ENCODE measurements around the gene CELF2.

The CELF2 gene

GRCh38 chr10:11303361-11304170 is 285.9 kb downstream of the CELF2 start:
- no CpG with 5 or more reads among the region's 14 CpGs for WGBS (ENCODE audit: extremely low coverage, insufficient coverage, insufficient read length)
- no peak overlapping the region for H3K14ac ChIP-seq (ENCODE audit: low read length)
- no peaks in the 10 kb centered on the region for H3K4me1 ChIP-seq (ENCODE audit: control insufficient read depth in 1 of 2, insufficient read depth in 2 of 2, low read length in 2 of 2)
- no peak overlapping the region for H2BK120ac ChIP-seq (ENCODE audit: insufficient read depth, low read length, poor library complexity)
- H3K18ac ChIP-seq (ENCODE audit: low read length) = no peak overlapping the region
- no peak overlapping the region for H3K4me2 ChIP-seq (ENCODE audit: low read length)
- H2AK5ac ChIP-seq (ENCODE audit: low read length) = no peak overlapping the region
- H4K91ac ChIP-seq (ENCODE audit: low read depth, low read length) = no peak overlapping the region
- H2BK12ac ChIP-seq (ENCODE audit: low read length) = no peak overlapping the region
- no peak for DNase-seq
- no peaks in the 10 kb centered on the region for H3K36me3 ChIP-seq (ENCODE audit: control insufficient read depth in 1 of 2, insufficient read depth in 2 of 2, low read length in 2 of 2)
- no peaks in the 10 kb centered on the region for H3K79me2 ChIP-seq (ENCODE audit: control insufficient read depth, insufficient read depth, low read length, poor library complexity)
- H3K9me3 ChIP-seq (ENCODE audit: insufficient read depth, low read depth, low read length) = peaks cover 6% of the 10 kb centered on the region
- no peak overlapping the region for H2AFZ ChIP-seq (ENCODE audit: insufficient read depth, low read length, poor library complexity)
- H3K23ac ChIP-seq (ENCODE audit: low read length) = no peak overlapping the region
- no peak overlapping the region for H3K4ac ChIP-seq (ENCODE audit: low read depth, low read length)
- H2BK5ac ChIP-seq (ENCODE audit: low read depth, low read length, poor library complexity) = no peak overlapping the region
- no peak overlapping the region for H4K12ac ChIP-seq (ENCODE audit: low read depth, low read length)
- no peak overlapping the region for H3K27ac ChIP-seq (ENCODE audit: low read depth, low read length)
- no peak overlapping the region for H3K9ac ChIP-seq (ENCODE audit: low read length)
- H4K8ac ChIP-seq (ENCODE audit: low read depth, low read length) = no peak overlapping the region
- H3K79me1 ChIP-seq (ENCODE audit: low read length) = no peaks in the 10 kb centered on the region
- no peaks in the 10 kb centered on the region for H3K27me3 ChIP-seq (ENCODE audit: insufficient read depth, low read length)
- no peak overlapping the region for H3K4me3 ChIP-seq (ENCODE audit: low read depth, low read length)

DNA sequence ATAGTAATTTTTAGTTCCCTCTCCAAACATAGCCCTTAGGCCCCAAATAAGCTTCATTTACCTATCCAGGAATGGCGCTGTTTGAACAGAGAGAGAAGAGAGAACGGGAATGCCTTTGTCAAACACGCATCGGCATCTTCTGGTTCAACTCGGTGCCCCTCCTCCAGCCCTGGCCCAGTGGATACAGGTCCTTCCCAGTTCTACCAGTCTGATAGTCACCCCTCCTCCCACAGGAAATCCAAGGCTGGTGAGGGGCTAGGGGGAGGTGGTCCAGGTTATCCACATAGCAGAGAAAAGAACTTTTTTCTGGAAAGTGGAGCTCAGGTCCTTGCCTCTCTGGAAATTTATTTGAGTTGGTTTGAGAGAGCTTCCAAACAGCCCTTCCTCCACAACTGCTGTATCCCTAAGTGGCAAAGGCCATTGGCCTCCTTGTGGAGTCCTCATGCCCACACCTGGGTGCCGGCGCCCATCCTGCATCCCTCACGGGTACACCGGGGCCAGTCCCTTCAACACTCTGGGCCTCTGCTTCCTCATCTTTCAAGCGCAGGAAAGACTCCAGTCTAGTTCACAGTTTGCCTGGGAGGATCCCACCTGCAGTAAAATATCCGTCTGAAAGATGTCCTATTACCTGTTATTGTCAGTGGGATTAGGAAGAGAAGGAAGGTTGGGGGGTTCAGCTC is 287.4 kb downstream of the CELF2 start:
- H3K4me2 ChIP-seq (ENCODE audit: low read length) = no peak overlapping the region
- no peaks in the 10 kb centered on the region for H3K27me3 ChIP-seq (ENCODE audit: insufficient read depth, low read length)
- H3K9me3 ChIP-seq (ENCODE audit: insufficient read depth, low read depth, low read length) = peaks cover 6% of the 10 kb centered on the region
- H3K23ac ChIP-seq (ENCODE audit: low read length) = no peak overlapping the region
- no peak overlapping the region for H3K9ac ChIP-seq (ENCODE audit: low read length)
- no peaks in the 10 kb centered on the region for H3K4me1 ChIP-seq (ENCODE audit: control insufficient read depth in 1 of 2, insufficient read depth in 2 of 2, low read length in 2 of 2)
- no peak overlapping the region for H4K8ac ChIP-seq (ENCODE audit: low read depth, low read length)
- no peak overlapping the region for H4K91ac ChIP-seq (ENCODE audit: low read depth, low read length)
- H2AFZ ChIP-seq (ENCODE audit: insufficient read depth, low read length, poor library complexity) = no peak overlapping the region
- H2BK120ac ChIP-seq (ENCODE audit: insufficient read depth, low read length, poor library complexity) = no peak overlapping the region
- H3K36me3 ChIP-seq (ENCODE audit: control insufficient read depth in 1 of 2, insufficient read depth in 2 of 2, low read length in 2 of 2) = no peaks in the 10 kb centered on the region
- H2BK12ac ChIP-seq (ENCODE audit: low read length) = no peak overlapping the region
- no peak overlapping the region for H2AK5ac ChIP-seq (ENCODE audit: low read length)
- no peaks in the 10 kb centered on the region for H3K79me1 ChIP-seq (ENCODE audit: low read length)
- H2BK5ac ChIP-seq (ENCODE audit: low read depth, low read length, poor library complexity) = no peak overlapping the region
- H3K4ac ChIP-seq (ENCODE audit: low read depth, low read length) = no peak overlapping the region
- no peak overlapping the region for H3K4me3 ChIP-seq (ENCODE audit: low read depth, low read length)
- no CpG with 5 or more reads among the region's 11 CpGs for WGBS (ENCODE audit: extremely low coverage, insufficient coverage, insufficient read length)
- no peak for DNase-seq
- no peak overlapping the region for H3K18ac ChIP-seq (ENCODE audit: low read length)
- H3K14ac ChIP-seq (ENCODE audit: low read length) = no peak overlapping the region
- H4K12ac ChIP-seq (ENCODE audit: low read depth, low read length) = no peak overlapping the region
- no peaks in the 10 kb centered on the region for H3K79me2 ChIP-seq (ENCODE audit: control insufficient read depth, insufficient read depth, low read length, poor library complexity)
- H3K27ac ChIP-seq (ENCODE audit: low read depth, low read length) = no peak overlapping the region

DNA sequence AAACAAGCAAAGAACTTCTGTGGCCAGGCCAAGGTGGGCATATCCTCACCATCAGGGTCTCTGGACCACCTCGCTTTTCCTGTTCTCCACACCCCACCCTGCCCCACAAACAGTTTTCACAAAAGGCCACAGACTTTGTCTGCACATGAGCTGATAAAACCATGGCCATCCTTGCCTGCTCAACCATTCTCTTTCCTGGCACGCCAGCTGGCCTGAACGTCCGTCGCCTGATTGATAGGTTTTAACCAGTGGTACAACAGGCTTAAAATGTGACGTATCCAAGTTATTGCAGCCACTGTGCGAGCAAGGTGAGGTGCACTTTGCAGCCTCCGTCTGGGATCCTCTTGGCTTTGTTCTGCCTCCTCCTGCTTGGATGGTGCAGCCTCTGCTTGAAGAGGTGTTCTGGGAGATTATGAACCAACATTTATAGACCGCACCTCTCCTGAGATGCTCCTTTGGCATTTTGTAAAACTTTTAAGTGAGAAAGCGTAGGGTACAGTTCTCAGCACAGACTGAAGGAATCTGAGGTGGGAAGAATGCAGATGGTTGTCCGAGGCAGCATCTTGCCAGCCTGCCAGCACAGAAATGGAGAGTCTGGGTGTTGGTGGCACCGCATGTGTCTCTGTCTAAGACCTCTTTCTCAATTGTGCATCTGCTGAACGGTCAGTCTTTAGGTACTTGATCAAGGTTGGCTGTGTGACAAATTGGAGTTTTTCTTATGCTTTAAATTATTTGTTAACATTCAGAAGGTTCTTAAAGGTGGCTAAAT is 288.3 kb downstream of the CELF2 start:
- Histone ChIP-seq H2BK12ac (ENCODE audit: low read length) (no peak overlapping the region), H4K8ac (ENCODE audit: low read depth, low read length) (no peak overlapping the region), H2BK5ac (ENCODE audit: low read depth, low read length, poor library complexity) (no peak overlapping the region), H3K4ac (ENCODE audit: low read depth, low read length) (no peak overlapping the region), H4K12ac (ENCODE audit: low read depth, low read length) (no peak overlapping the region), H2BK120ac (ENCODE audit: insufficient read depth, low read length, poor library complexity) (no peak overlapping the region), H3K4me1 (ENCODE audit: control insufficient read depth in 1 of 2, insufficient read depth in 2 of 2, low read length in 2 of 2) (no peaks in the 10 kb centered on the region), H2AFZ (ENCODE audit: insufficient read depth, low read length, poor library complexity) (no peak overlapping the region), H3K4me2 (ENCODE audit: low read length) (no peak overlapping the region), H3K79me2 (ENCODE audit: control insufficient read depth, insufficient read depth, low read length, poor library complexity) (no peaks in the 10 kb centered on the region), H4K91ac (ENCODE audit: low read depth, low read length) (no peak overlapping the region), H3K18ac (ENCODE audit: low read length) (no peak overlapping the region), H3K23ac (ENCODE audit: low read length) (no peak overlapping the region), H3K79me1 (ENCODE audit: low read length) (no peaks in the 10 kb centered on the region), H3K4me3 (ENCODE audit: low read depth, low read length) (no peak overlapping the region), H2AK5ac (ENCODE audit: low read length) (no peak overlapping the region), H3K36me3 (ENCODE audit: control insufficient read depth in 1 of 2, insufficient read depth in 2 of 2, low read length in 2 of 2) (no peaks in the 10 kb centered on the region), H3K27ac (ENCODE audit: low read depth, low read length) (no peak overlapping the region), H3K9me3 (ENCODE audit: insufficient read depth, low read depth, low read length) (peaks cover 6% of the 10 kb centered on the region), H3K14ac (ENCODE audit: low read length) (no peak overlapping the region), H3K9ac (ENCODE audit: low read length) (no peak overlapping the region), H3K27me3 (ENCODE audit: insufficient read depth, low read length) (no peaks in the 10 kb centered on the region)
- WGBS (ENCODE audit: extremely low coverage, insufficient coverage, insufficient read length) = no CpG with 5 or more reads among the region's 13 CpGs
- no peak for DNase-seq

- no peak overlapping the region for H3K27ac ChIP-seq (ENCODE audit: low read depth, low read length)
Observed at GRCh38 chr10:11307004-11307403, 289.3 kb downstream of the CELF2 start.

More at GRCh38 chr10:11307004-11307403, 289.3 kb downstream of the CELF2 start:
- H3K23ac ChIP-seq (ENCODE audit: low read length) = no peak overlapping the region
- no CpG with 5 or more reads among the region's 6 CpGs for WGBS (ENCODE audit: extremely low coverage, insufficient coverage, insufficient read length)
- H2AK5ac ChIP-seq (ENCODE audit: low read length) = no peak overlapping the region
- no peak overlapping the region for H2BK5ac ChIP-seq (ENCODE audit: low read depth, low read length, poor library complexity)
- peaks cover 6% of the 10 kb centered on the region for H3K9me3 ChIP-seq (ENCODE audit: insufficient read depth, low read depth, low read length)
- no peak overlapping the region for H3K18ac ChIP-seq (ENCODE audit: low read length)
- H2BK12ac ChIP-seq (ENCODE audit: low read length) = no peak overlapping the region
- no peak overlapping the region for H3K4me2 ChIP-seq (ENCODE audit: low read length)
- H4K91ac ChIP-seq (ENCODE audit: low read depth, low read length) = no peak overlapping the region
- no peak overlapping the region for H2AFZ ChIP-seq (ENCODE audit: insufficient read depth, low read length, poor library complexity)
- no peak overlapping the region for H3K4me3 ChIP-seq (ENCODE audit: low read depth, low read length)
- H3K36me3 ChIP-seq (ENCODE audit: control insufficient read depth in 1 of 2, insufficient read depth in 2 of 2, low read length in 2 of 2) = no peaks in the 10 kb centered on the region
- no peak overlapping the region for H3K14ac ChIP-seq (ENCODE audit: low read length)
- H3K4ac ChIP-seq (ENCODE audit: low read depth, low read length) = no peak overlapping the region
- H2BK120ac ChIP-seq (ENCODE audit: insufficient read depth, low read length, poor library complexity) = no peak overlapping the region
- no peak for DNase-seq
- H3K27me3 ChIP-seq (ENCODE audit: insufficient read depth, low read length) = no peaks in the 10 kb centered on the region
- peak overlapping the region; percentile 50 for H3K9ac ChIP-seq (ENCODE audit: low read length)
- no peaks in the 10 kb centered on the region for H3K4me1 ChIP-seq (ENCODE audit: control insufficient read depth in 1 of 2, insufficient read depth in 2 of 2, low read length in 2 of 2)
- H3K79me1 ChIP-seq (ENCODE audit: low read length) = no peaks in the 10 kb centered on the region
- H4K8ac ChIP-seq (ENCODE audit: low read depth, low read length) = no peak overlapping the region
- H4K12ac ChIP-seq (ENCODE audit: low read depth, low read length) = no peak overlapping the region
- H3K79me2 ChIP-seq (ENCODE audit: control insufficient read depth, insufficient read depth, low read length, poor library complexity) = no peaks in the 10 kb centered on the region

All from trophoblast cell (in vitro differentiated cells and primary cell).